HG03060 (cell line): Measurements from ENCODE around the gene ANKRD33B.
A peak's percentile ranks its signal among the peaks of the same experiment; 100 is the strongest.
"Not testable (repeated sequence)": the region's sequence is repeated elsewhere in the genome, so short reads cannot be mapped to it uniquely, and the experiment has no call there.

Experiments
- ATAC-seq: cut with Tn5 transposase; IDR thresholded peaks from one replicate; pipeline ENCODE4 v1.9.1; 2021; ENCODE audit warnings: low read depth, moderate number of reproducible peaks; ENCODE audit not compliant: unreplicated experiment

The ANKRD33B gene

GRCh38 chr5:10591159-10591558, 27.3 kb downstream of the ANKRD33B start:
- no peak for ATAC-seq

GRCh38 chr5:10591966-10592365, 28.1 kb downstream of the ANKRD33B start:
- no peak for ATAC-seq

- ATAC-seq: no peak
These were observed 28.7 kb downstream of the ANKRD33B start for GRCh38 chr5:10592601-10593000.

- ATAC-seq: no peak
These were observed 29.8 kb downstream of the ANKRD33B start for GRCh38 chr5:10593531-10594181.

GRCh38 chr5:10594591-10595210, 30.8 kb downstream of the ANKRD33B start:
- no peak for ATAC-seq

GRCh38 chr5:10595293-10595671, 31.4 kb downstream of the ANKRD33B start:
- ATAC-seq: no peak

GRCh38 chr5:10595672-10596309, 31.9 kb downstream of the ANKRD33B start:
- no peak for ATAC-seq

GRCh38 chr5:10596310-10596703, 32.4 kb downstream of the ANKRD33B start:
- no peak for ATAC-seq

- ATAC-seq: no peak
These were observed 33.1 kb downstream of the ANKRD33B start for GRCh38 chr5:10596886-10597451.

GRCh38 chr5:10599113-10599512, 35.2 kb downstream of the ANKRD33B start:
- ATAC-seq: no peak

GRCh38 chr5:10599862-10600284, 36.0 kb downstream of the ANKRD33B start:
- no peak for ATAC-seq

GRCh38 chr5:10600626-10601245, 36.9 kb downstream of the ANKRD33B start:
- peak; percentile 74 for ATAC-seq

- ATAC-seq: peak; percentile 21
These were observed 37.6 kb downstream of the ANKRD33B start for GRCh38 chr5:10601246-10602030.

GRCh38 chr5:10602031-10602806, 38.3 kb downstream of the ANKRD33B start:
- no peak for ATAC-seq

GRCh38 chr5:10604975-10605374, 41.1 kb downstream of the ANKRD33B start:
- no peak for ATAC-seq

- ATAC-seq: not testable (repeated sequence)
These were observed 42.8 kb downstream of the ANKRD33B start for GRCh38 chr5:10606632-10607022.

GRCh38 chr5:10607023-10607665, 43.3 kb downstream of the ANKRD33B start:
- peak; percentile 82 for ATAC-seq

GRCh38 chr5:10607666-10608073, 43.8 kb downstream of the ANKRD33B start:
- peak; percentile 29 for ATAC-seq

GRCh38 chr5:10608081-10608480, 44.2 kb downstream of the ANKRD33B start:
- not testable (repeated sequence) for ATAC-seq
